Raji (cell line): ENCODE results near the gene CEMP1.

Experiments
- POLR2A ChIP-seq: IDR thresholded peaks from 2 replicates; pipeline ENCODE4 v1.6.1; 2011; ENCODE audit warnings: low read depth, low read length, control low read depth; ENCODE audit not compliant: insufficient read depth

Gene CEMP1, protein sequence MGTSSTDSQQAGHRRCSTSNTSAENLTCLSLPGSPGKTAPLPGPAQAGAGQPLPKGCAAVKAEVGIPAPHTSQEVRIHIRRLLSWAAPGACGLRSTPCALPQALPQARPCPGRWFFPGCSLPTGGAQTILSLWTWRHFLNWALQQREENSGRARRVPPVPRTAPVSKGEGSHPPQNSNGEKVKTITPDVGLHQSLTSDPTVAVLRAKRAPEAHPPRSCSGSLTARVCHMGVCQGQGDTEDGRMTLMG

GRCh38 chr16:2531371-2531695, at the start of gene CEMP1:
Gene CEMP1, minus strand, starts transcription at chr16:2531408. Its CDS starts 335 bp downstream, at chr16:2531073.
- TF ChIP-seq POLR2A = no peak

- TF ChIP-seq POLR2A = peak; percentile 63
Measured at GRCh38 chr16:2537451-2538379, 6.5 kb upstream of the CEMP1 start, which contains the start of gene PDPK1. Gene PDPK1, plus strand, starts transcription at chr16:2538021. Its CDS starts 92 bp downstream, at chr16:2538113.

- TF ChIP-seq POLR2A = no peak
Measured at GRCh38 chr16:2535625-2536013, 4.4 kb upstream of the CEMP1 start.

DNA sequence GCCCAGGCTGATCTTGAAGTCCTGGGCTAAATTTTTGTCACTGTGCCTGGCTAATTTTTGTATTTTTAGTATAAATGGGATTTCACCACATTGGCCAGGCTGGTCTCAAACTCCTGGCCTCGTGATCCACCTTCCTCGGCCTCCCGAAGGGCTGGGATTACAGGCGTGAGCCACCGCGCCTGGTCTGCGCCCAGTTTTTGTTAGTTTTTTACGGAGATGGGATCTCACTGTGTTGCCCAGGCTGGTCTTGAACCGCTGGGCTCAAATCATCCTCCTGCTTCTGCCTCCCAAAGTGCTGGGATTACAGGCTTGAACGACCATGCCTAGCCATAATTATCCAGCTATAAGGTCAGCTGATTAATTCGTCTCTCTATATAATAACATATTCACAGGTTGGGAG, 2.7 kb upstream of the CEMP1 start:
- no peak for TF ChIP-seq POLR2A

DNA sequence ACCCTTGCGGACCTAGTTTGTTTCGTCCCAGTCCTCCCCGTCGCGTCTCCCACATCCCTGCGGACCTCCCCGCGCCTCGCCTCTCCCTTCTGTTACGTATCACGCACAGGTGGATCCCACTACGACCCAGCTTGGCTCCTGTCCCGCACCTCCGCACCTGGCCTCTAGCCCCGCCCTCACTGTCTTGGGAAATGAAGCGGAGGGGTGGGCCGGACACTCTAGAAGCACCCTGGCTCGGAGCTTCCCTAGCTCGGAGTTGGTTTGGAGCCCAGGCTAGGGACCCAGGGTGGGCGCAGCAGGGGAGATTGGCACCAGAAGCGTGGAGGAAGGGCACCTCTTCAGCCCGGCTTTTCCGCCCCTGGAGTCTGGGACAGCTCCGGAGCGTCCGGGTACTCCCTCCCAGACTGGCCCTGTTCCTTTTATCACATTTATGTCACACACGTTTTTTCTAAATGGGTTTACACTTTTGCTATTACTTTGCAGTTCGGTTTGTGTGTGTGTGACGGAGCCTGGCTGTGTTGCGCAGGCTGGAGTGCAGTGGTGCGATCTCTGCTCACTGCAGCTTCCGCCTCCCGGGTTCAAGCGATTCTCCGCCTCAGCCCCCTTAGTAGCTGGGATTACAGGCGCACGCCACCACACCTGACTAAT, 1.4 kb upstream of the CEMP1 start:
- peak; percentile 13; the same call in 1 of the 2 replicates for TF ChIP-seq POLR2A

GRCh38 chr16:2531696-2532493, 687 bp upstream of the CEMP1 start:
- TF ChIP-seq POLR2A = peak; percentile 90

DNA sequence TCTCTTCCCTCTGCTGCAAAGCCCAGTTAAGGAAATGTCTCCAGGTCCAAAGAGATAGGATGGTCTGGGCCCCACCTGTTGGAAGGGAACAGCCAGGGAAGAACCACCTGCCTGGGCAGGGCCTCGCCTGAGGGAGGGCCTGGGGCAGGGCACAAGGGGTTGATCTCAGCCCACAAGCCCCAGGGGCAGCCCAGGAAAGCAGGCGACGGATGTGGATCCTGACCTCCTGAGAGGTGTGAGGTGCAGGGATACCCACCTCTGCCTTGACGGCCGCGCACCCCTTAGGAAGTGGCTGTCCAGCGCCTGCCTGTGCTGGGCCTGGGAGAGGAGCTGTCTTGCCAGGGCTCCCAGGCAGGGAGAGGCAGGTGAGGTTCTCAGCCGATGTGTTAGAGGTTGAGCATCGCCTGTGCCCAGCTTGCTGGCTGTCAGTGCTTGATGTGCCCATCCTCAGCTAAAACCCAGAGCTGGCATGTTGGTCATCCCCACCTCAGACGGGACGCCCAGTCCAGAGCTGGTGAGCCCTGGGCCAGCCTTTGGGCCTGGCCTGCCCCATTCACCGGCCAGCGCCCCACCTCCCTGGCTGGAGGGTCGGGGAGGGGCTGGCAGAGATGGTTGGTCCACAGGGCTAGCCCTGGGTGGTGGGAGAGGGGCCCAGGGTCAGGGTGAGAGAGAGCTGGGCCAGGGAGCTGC, 434 bp downstream of the CEMP1 start:
- no peak for TF ChIP-seq POLR2A

DNA sequence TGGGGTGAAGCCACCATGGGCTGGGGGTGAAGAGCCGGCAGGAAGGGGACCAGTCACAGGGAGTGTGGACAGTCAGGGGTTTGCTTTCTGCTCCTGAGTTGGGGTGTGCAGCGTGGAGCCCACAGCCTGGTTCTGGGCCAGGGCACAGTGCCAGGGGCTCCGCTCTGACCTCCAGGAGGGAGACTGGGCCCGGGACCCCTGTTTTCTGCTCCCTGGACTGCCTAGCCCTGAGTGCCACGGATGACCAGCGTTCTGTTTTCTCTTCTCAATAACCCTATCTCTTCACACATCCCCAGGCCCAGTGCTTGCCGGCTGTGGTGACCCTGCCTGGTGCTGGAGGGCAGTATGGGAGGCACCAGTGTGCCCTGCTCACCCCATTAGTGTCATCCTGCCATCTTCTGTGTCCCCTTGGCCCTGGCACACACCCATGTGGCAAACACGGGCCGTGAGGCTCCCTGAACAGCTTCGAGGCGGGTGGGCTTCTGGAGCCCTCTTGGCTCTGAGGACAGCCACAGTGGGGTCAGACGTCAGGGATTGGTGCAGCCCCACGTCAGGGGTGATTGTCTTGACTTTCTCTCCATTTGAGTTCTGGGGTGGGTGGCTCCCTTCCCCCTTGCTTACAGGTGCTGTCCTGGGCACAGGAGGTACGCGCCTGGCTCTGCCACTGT, 1.1 kb downstream of the CEMP1 start:
- TF ChIP-seq POLR2A = no peak

DNA sequence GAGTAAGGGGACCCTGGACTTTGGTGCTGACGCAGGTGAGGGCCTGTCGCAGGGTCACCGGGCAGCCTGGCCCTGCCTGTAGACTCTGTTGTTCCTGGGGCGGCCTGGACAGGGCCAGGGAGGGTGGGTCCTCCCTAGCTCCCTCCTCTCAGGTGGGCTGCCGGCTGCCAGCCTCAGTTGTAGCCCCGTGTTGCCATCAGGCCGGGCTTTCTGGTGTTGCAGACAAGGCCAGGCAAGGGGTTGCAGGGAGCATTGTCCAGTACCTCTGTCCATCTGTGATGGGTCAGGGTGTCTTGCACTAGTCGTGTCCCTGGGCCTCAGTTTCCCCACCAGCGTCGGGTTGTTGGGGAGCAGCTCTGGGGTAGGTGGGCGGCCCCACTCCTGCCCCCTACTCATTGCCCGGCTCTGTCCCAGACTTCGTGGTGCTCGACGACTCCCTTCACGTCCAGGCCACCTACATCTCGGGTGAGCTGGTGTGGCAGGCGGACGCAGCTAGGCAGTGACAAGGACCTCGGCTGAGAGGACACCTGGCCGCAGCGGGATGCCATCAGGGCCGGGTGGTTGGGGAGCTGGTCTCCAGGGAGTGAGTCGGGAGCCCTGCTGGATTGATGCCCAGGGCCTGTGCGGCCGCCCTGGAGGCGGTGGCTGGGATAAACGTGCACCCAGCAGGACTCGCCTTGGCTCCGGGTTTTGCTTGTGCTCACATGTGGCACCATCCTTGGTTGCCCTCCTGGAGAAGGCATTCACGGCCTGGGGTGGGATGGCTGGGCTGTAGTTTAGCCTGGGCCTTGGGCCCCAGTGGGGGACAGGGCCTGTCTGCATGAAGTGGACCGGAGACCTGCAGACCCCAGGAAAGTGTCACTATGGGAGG, 1.9 kb downstream of the CEMP1 start:
- no peak for TF ChIP-seq POLR2A

DNA sequence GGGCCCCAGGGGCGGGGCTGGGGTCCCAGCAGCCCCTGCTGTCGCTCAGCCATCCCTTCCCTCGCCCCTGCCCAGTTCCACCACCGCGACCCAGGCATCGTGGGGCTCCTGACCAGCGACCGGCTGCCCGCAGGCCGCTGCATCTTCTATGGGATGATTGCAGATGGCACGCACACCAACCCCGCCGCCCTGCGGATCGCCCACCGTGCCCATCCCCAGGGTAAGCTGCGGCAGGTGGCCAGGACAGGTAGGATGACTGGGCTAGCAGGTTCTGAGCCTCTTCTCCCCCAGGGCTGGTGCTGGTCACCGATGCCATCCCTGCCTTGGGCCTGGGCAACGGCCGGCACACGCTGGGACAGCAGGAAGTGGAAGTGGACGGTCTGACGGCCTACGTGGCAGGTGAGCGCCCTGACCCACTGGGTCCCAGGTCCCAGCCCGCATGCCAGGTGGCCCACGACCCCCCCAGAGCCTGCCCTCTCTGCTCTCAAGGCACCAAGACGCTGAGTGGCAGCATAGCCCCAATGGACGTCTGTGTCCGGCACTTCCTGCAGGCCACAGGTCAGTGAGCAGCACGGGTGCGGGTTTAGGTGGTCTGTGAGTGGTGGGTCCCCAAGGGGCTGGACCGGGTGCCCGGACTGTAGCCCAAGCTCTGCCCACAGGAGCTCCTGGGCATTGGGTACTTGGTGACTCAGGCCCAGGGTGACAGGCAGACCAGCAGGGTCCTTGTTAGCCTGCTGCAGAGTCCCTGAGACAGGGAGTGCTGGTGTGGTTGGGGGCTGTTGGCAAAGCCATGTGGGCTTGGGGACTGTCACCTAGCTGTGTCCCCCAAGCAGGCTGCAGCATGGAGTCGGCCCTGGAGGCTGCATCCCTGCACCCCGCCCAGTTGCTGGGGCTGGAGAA, 2.8 kb downstream of the CEMP1 start:
- no peak for TF ChIP-seq POLR2A

- no peak for TF ChIP-seq POLR2A
Measured at GRCh38 chr16:2527784-2528100, 3.5 kb downstream of the CEMP1 start.
